Stimulated activated CD4-positive, alpha-beta T cell treated with anti-CD3 and anti-CD28 coated beads, TNF-alpha, amount 100 ng/mL, for 24 hours (primary cell): ENCODE measurements around the gene BRAF.
"Not testable (repeated sequence)": the region's sequence is repeated elsewhere in the genome, so short reads cannot be mapped to it uniquely, and the experiment has no call there.

Source experiments
- DNase-seq, 3 experiments: peaks; one replicate each; pipeline ENCODE4 v3.0.0-alpha.2; 2020; ENCODE audit warnings: low read depth in 3 of 3

The BRAF gene

GRCh38 chr7:140771826-140772225 lies 152.9 kb downstream of the BRAF start:
- no peak for DNase-seq

- DNase-seq: no peak
These were observed 154.9 kb downstream of the BRAF start for GRCh38 chr7:140769852-140770251.

- DNase-seq: no peak
These were observed 157.3 kb downstream of the BRAF start for GRCh38 chr7:140767418-140767817.

- DNase-seq: not testable (repeated sequence)
These were observed 159.3 kb downstream of the BRAF start for GRCh38 chr7:140765441-140765840.

- not testable (repeated sequence) for DNase-seq
These were observed 161.6 kb downstream of the BRAF start for GRCh38 chr7:140763166-140763565.

- DNase-seq: not testable (repeated sequence)
These were observed 163.4 kb downstream of the BRAF start for GRCh38 chr7:140761375-140761774.

- DNase-seq: no peak
These were observed 170.2 kb downstream of the BRAF start for GRCh38 chr7:140754506-140754905.

- no peak for DNase-seq
These were observed 172.2 kb downstream of the BRAF start for GRCh38 chr7:140752533-140752932.

- no peak for DNase-seq
These were observed 178.0 kb downstream of the BRAF start for GRCh38 chr7:140746751-140747150.

- DNase-seq: no peak
These were observed 179.3 kb downstream of the BRAF start for GRCh38 chr7:140745266-140746058.

GRCh38 chr7:140744005-140744404 lies 180.7 kb downstream of the BRAF start:
- DNase-seq: no peak

- not testable (repeated sequence) for DNase-seq
These were observed 181.5 kb downstream of the BRAF start for GRCh38 chr7:140743255-140743654.

- no peak for DNase-seq
These were observed 186.4 kb downstream of the BRAF start for GRCh38 chr7:140738280-140738679.

GRCh38 chr7:140734729-140735128 lies 190.0 kb downstream of the BRAF start:
- no peak for DNase-seq

GRCh38 chr7:140734096-140734495 lies 190.6 kb downstream of the BRAF start:
- DNase-seq: no peak

- DNase-seq: no peak
These were observed 192.3 kb downstream of the BRAF start for GRCh38 chr7:140732416-140732815.

GRCh38 chr7:140726281-140726680 lies 198.4 kb downstream of the BRAF start:
- no peak for DNase-seq

GRCh38 chr7:140724706-140725105 lies 200.0 kb downstream of the BRAF start:
- no peak for DNase-seq

- no peak for DNase-seq
These were observed 201.2 kb downstream of the BRAF start for GRCh38 chr7:140723574-140723973.

- DNase-seq: peak in 1 of 3 experiments; percentile 24
These were observed 201.7 kb downstream of the BRAF start for GRCh38 chr7:140723006-140723405.

GRCh38 chr7:140722254-140722653 lies 202.5 kb downstream of the BRAF start:
- no peak for DNase-seq

- DNase-seq: no peak
These were observed 205.0 kb downstream of the BRAF start for GRCh38 chr7:140719721-140720120.

GRCh38 chr7:140714331-140715040 lies 210.2 kb downstream of the BRAF start:
- no peak for DNase-seq
